H9 (cell line): ENCODE data around the gene CHI3L2. TPM values are rescaled to one million over a fixed set of nuclear protein-coding genes. Genes with fewer than 3 reads are reported as not detected.

ENCODE experiments used
- DNase-seq: peaks from one replicate; pipeline ENCODE4 v3.0.0-alpha.2; 2017
- H2AFZ ChIP-seq: one replicate; pipeline ENCODE4 v1.6.1; 2013; ENCODE audit warnings: mild to moderate bottlenecking, low read length, control low read depth, moderate library complexity
- H2AK5ac ChIP-seq: 2 replicates; pipeline ENCODE4 v1.6.1; 2013; ENCODE audit warnings: low read length, control low read depth, mixed read lengths; ENCODE audit not compliant: insufficient read length
- H2BK120ac ChIP-seq: one replicate; pipeline ENCODE4 v1.6.1; 2013; ENCODE audit warnings: low read depth, mild to moderate bottlenecking, low read length, control low read depth, inconsistent platforms; ENCODE audit not compliant: poor library complexity, severe bottlenecking
- H2BK12ac ChIP-seq: 2 replicates; pipeline ENCODE4 v1.6.1; 2013; ENCODE audit warnings: low read length, control low read depth, mixed read lengths, low read depth; ENCODE audit not compliant: insufficient read length
- H2BK15ac ChIP-seq: 2 replicates; pipeline ENCODE4 v1.6.1; 2013; ENCODE audit warnings: low read depth, low read length, control low read depth
- H2BK20ac ChIP-seq: one replicate; pipeline ENCODE4 v1.6.1; 2013; ENCODE audit warnings: low read depth, mild to moderate bottlenecking, low read length, control low read depth, inconsistent platforms; ENCODE audit not compliant: poor library complexity, severe bottlenecking
- H2BK5ac ChIP-seq: 2 replicates; pipeline ENCODE4 v1.6.1; 2013; ENCODE audit warnings: low read length, control low read depth, mixed read lengths; ENCODE audit not compliant: insufficient read length
- H3K14ac ChIP-seq: 2 replicates; pipeline ENCODE4 v1.6.1; 2013; ENCODE audit warnings: low read length, control low read depth; ENCODE audit not compliant: insufficient read depth
- H3K18ac ChIP-seq: 2 replicates; pipeline ENCODE4 v1.6.1; 2013; ENCODE audit warnings: low read depth, mild to moderate bottlenecking, mixed read lengths, low read length, control low read depth; ENCODE audit not compliant: insufficient read length
- H3K23ac ChIP-seq: 2 replicates; pipeline ENCODE4 v1.6.1; 2013; ENCODE audit warnings: low read length, control low read depth, mixed read lengths, low read depth; ENCODE audit not compliant: insufficient read length
- H3K23me2 ChIP-seq: 2 replicates; pipeline ENCODE4 v1.6.1; 2013; ENCODE audit warnings: low read depth, mild to moderate bottlenecking, mixed read lengths, low read length, control low read depth; ENCODE audit not compliant: insufficient read length, poor library complexity, severe bottlenecking
- H3K27ac ChIP-seq: 2 replicates; pipeline ENCODE4 v1.5.1; 2013; ENCODE audit warnings: low read length, control low read depth, mixed read lengths, low read depth; ENCODE audit not compliant: insufficient read length
- H3K27me3 ChIP-seq: 2 replicates; pipeline ENCODE4 v1.6.1; 2013; ENCODE audit warnings: low read length, control low read depth, inconsistent platforms; ENCODE audit not compliant: insufficient read depth
- H3K4ac ChIP-seq: 2 replicates; pipeline ENCODE4 v1.6.1; 2013; ENCODE audit warnings: low read depth, mild to moderate bottlenecking, control low read depth, inconsistent platforms, low read length, moderate library complexity
- H3K4me1 ChIP-seq: 2 replicates; pipeline ENCODE4 v1.6.1; 2013; ENCODE audit warnings: low read length, control low read depth, inconsistent platforms; ENCODE audit not compliant: insufficient read depth
- H3K4me2 ChIP-seq: 2 replicates; pipeline ENCODE4 v1.6.1; 2013; ENCODE audit warnings: low read length, control low read depth, mixed read lengths; ENCODE audit not compliant: insufficient read length, insufficient read depth
- H3K56ac ChIP-seq: 2 replicates; pipeline ENCODE4 v1.6.1; 2013; ENCODE audit warnings: low read depth, mild to moderate bottlenecking, mixed read lengths, low read length, control low read depth; ENCODE audit not compliant: insufficient read length
- H3K79me1 ChIP-seq: 2 replicates; pipeline ENCODE4 v1.6.1; 2013; ENCODE audit warnings: low read depth, mild to moderate bottlenecking, moderate library complexity, low read length, control low read depth, inconsistent platforms; ENCODE audit not compliant: insufficient read depth, poor library complexity, severe bottlenecking
- H3K79me2 ChIP-seq: 2 replicates; pipeline ENCODE4 v1.6.1; 2013; ENCODE audit warnings: low read length, control low read depth, inconsistent platforms; ENCODE audit not compliant: insufficient read depth
- H3K9ac ChIP-seq: 2 replicates; pipeline ENCODE4 v1.6.1; 2013; ENCODE audit warnings: low read length, control low read depth, mixed read lengths; ENCODE audit not compliant: insufficient read length; ENCODE audit errors: extremely low read depth
- H3K9me3 ChIP-seq: one replicate; pipeline ENCODE4 v1.6.1; 2013; ENCODE audit warnings: low read depth, low read length, inconsistent platforms; ENCODE audit not compliant: control insufficient read depth
- H3T11ph ChIP-seq: one replicate; pipeline ENCODE4 v1.6.1; 2013; ENCODE audit warnings: mild to moderate bottlenecking, low read length, control low read depth, inconsistent platforms
- H4K20me1 ChIP-seq: one replicate; pipeline ENCODE4 v1.6.1; 2013; ENCODE audit not compliant: control insufficient read depth, insufficient read length, insufficient read depth
- H4K5ac ChIP-seq: 2 replicates; pipeline ENCODE4 v1.6.1; 2013; ENCODE audit warnings: low read depth, mild to moderate bottlenecking, mixed read lengths, low read length, control low read depth; ENCODE audit not compliant: insufficient read length
- H4K8ac ChIP-seq: replicated peaks from 2 replicates; pipeline ENCODE4 v1.6.1; 2013; ENCODE audit warnings: low read length, control low read depth, mixed read lengths, low read depth; ENCODE audit not compliant: insufficient read length
- H4K91ac ChIP-seq: 2 replicates; pipeline ENCODE4 v1.6.1; 2013; ENCODE audit warnings: low read depth, mild to moderate bottlenecking, moderate library complexity, mixed read lengths, low read length, control low read depth; ENCODE audit not compliant: insufficient read length
- H3K27ac Mint-ChIP-seq, 3 experiments: 2 replicates in 2 of 3; 3 replicates in 1 of 3; pipeline ENCODE4 v1.8.0; 2020 to 2021; ENCODE audit warnings: mixed read lengths in 3 of 3, mild to moderate bottlenecking in 1 of 3, moderate library complexity in 1 of 3
- H3K27me3 Mint-ChIP-seq: 2 replicates; pipeline ENCODE4 v1.8.0; 2021; ENCODE audit warnings: low read depth, mild to moderate bottlenecking, moderate library complexity, mixed read lengths
- H3K36me3 Mint-ChIP-seq, 3 experiments: 2 replicates in 2 of 3; 3 replicates in 1 of 3; pipeline ENCODE4 v1.8.0; 2020 to 2021; ENCODE audit warnings: low read depth in 3 of 3, mixed read lengths in 3 of 3; ENCODE audit not compliant: insufficient read depth in 1 of 3
- H3K4me1 Mint-ChIP-seq, 2 experiments: 2 replicates each; pipeline ENCODE4 v1.8.0; 2020; ENCODE audit warnings: mixed read lengths in 2 of 2
- H3K4me3 Mint-ChIP-seq, 2 experiments: 2 replicates in 1 of 2; 3 replicates in 1 of 2; pipeline ENCODE4 v1.8.0; 2020 to 2021; ENCODE audit warnings: mild to moderate bottlenecking in 2 of 2, mixed read lengths in 2 of 2, moderate library complexity in 1 of 2
- H3K9me3 Mint-ChIP-seq, 2 experiments: 2 replicates in 1 of 2; 3 replicates in 1 of 2; pipeline ENCODE4 v1.8.0; 2020; ENCODE audit warnings: mild to moderate bottlenecking in 2 of 2, mixed read lengths in 2 of 2, moderate library complexity in 1 of 2
- CTCF ChIP-seq: fragments of 200-600 bp; sonication (generic); conservative IDR thresholded peaks from 3 replicates; pipeline ENCODE4 v1.8.0; 2021; ENCODE audit warnings: antibody characterized with exemption, mild to moderate bottlenecking
- WGBS: extraction: QIAGEN DNeasy Blood & Tissue Kit; methylation state at CpG from one replicate; pipeline ENCODE4 v1.1.7; 2013; ENCODE audit warnings: missing lambda C conversion rate, low lambda C conversion rate, mixed read lengths; ENCODE audit not compliant: insufficient read length; ENCODE audit errors: extremely low coverage; 5-methylcytosine and 5-hydroxymethylcytosine counted together
- total RNA-seq: library from RNA; stranded (reverse); gene quantifications from 2 replicates; pipeline ENCODE4 v1.2.1, GENCODE V29; 2021

CHI3L2 gene
- total RNA-seq, 1 experiment from 2014 or later, result not detected

GRCh38 chr1:111202366-111202706, 25.2 kb upstream of the CHI3L2 start:
- Histone ChIP-seq H3K56ac (no peak overlapping the region), H2BK12ac (no peak overlapping the region), H3K9me3 (no peaks in the 10 kb centered on the region), H4K20me1 (no peaks in the 10 kb centered on the region), H3K9ac (no peak overlapping the region), H4K5ac (no peak overlapping the region), H2BK120ac (no peak overlapping the region), H4K91ac (no peak overlapping the region), H3K79me1 (no peaks in the 10 kb centered on the region), H3K4me2 (no peak overlapping the region), H3K14ac (no peak overlapping the region), H2BK20ac (no peak overlapping the region), H2AFZ (no peak overlapping the region), H3K4ac (no peak overlapping the region), H3K27me3 (no peaks in the 10 kb centered on the region), H2BK5ac (no peak overlapping the region), H2BK15ac (no peak overlapping the region), H2AK5ac (no peak overlapping the region), H3K4me1 (no peaks in the 10 kb centered on the region), H3K27ac (no peak overlapping the region), H3K23me2 (no peaks in the 10 kb centered on the region), H3K79me2 (no peaks in the 10 kb centered on the region), H3K18ac (no peak overlapping the region), H4K8ac (no peak overlapping the region), H3T11ph (no peak overlapping the region), H3K23ac (no peak overlapping the region)
- no peak overlapping the region for H3K27ac Mint-ChIP-seq
- peaks cover 13% of the 10 kb centered on the region for H3K27me3 Mint-ChIP-seq
- H3K4me1 Mint-ChIP-seq, result peaks cover 5 to 15% of the 10 kb centered on the region in 2 experiments
- H3K36me3 Mint-ChIP-seq, result peaks cover 0 to 2% (median 0%) of the 10 kb centered on the region in 3 experiments; a peak in 1 of 7 replicates
- no peak for TF ChIP-seq CTCF
- H3K4me3 Mint-ChIP-seq, result no peak overlapping the region; a peak in 1 of 5 replicates
- no CpG with 5 or more reads among the region's 1 CpG for WGBS
- DNase-seq, result no peak
- H3K9me3 Mint-ChIP-seq, result peaks cover 0 to 2% of the 10 kb centered on the region in 2 experiments; a peak in 1 of 5 replicates
